ENCODE measurements around the gene NOC2L. TPM values are rescaled to one million over a fixed set of nuclear protein-coding genes. Genes with fewer than 3 reads are reported as not detected.

Gene NOC2L
- total RNA-seq (10 to 100 TPM; 72.3 to 78.3 TPM), polyA plus RNA-seq (10 to 100 TPM; 49.5 to 68.2 (median 60.5) TPM), total RNA-seq (82.0 to 359 (median 112) reads per million in 6 experiments)

- peak; percentile 85 to 97 (median 94) for DNase-seq
- Mint-ChIP-seq H3K27me3 (no peaks in the 10 kb centered on the region), H3K27ac (peak within 1 kb of the TSS; percentile 67 to 91 (median 87)), H3K4me3 (peak within 1 kb of the TSS; percentile 86 to 94 (median 90)), H3K36me3 (peaks cover 4 to 29% (median 6%) of the 10 kb centered on the region in 3 donors), H3K9me3 (no peaks in the 10 kb centered on the region), H3K4me1 (peaks cover 9 to 26% (median 21%) of the 10 kb centered on the region in 4 donors)
- peak; percentile 79 to 85 for ATAC-seq
- POLR2A ChIA-PET: interaction anchor here (0.9 to 1.8 kb wide), 6 partner anchors 8 to 180 kb away, joined by 3 to 16 read pairs (median 4); partner anchors contain the start of gene ISG15
Measured at GRCh38 chr1:958823-959730, at the start of gene NOC2L. NOC2L (minus strand) TSS chr1:959256; CDS start chr1:959240, 16 bp downstream.

- Mint-ChIP-seq H3K9me3 (no peaks in the 10 kb centered on the region), H3K27ac (no peak overlapping the region), H3K4me3 (no peak overlapping the region), H3K36me3 (peaks cover 0 to 4% (median 0%) of the 10 kb centered on the region in 3 donors), H3K27me3 (peaks cover 13 to 50% (median 26%) of the 10 kb centered on the region in 5 donors), H3K4me1 (peaks cover 10 to 20% (median 12%) of the 10 kb centered on the region in 4 donors)
- POLR2A ChIA-PET: interaction anchor here (0.6 to 0.8 kb wide), 2 partner anchors 12 to 13 kb away, joined by 3 to 4 read pairs; no protein-coding TSS in a partner anchor
- ATAC-seq (no peak), DNase-seq (no peak)
Measured at GRCh38 chr1:1006305-1007159, 47.5 kb upstream of the NOC2L start.

GRCh38 chr1:1005774-1006304, 46.8 kb upstream of the NOC2L start:
- Mint-ChIP-seq H3K36me3 (peaks cover 0 to 4% (median 0%) of the 10 kb centered on the region in 3 donors), H3K4me1 (peaks cover 10 to 20% (median 14%) of the 10 kb centered on the region in 4 donors), H3K9me3 (no peaks in the 10 kb centered on the region), H3K27ac (no peak overlapping the region), H3K4me3 (peak overlapping the region in 1 of 10 donors; percentile 33), H3K27me3 (peaks cover 13 to 55% (median 27%) of the 10 kb centered on the region in 5 donors)
- ATAC-seq: no peak
- DNase-seq: no peak
- POLR2A ChIA-PET: interaction anchor here (0.6 to 1.1 kb wide), 3 partner anchors 8 to 13 kb away, joined by 3 to 6 read pairs (median 4); partner anchors contain the start of gene ISG15

GRCh38 chr1:1004780-1005697, 46.0 kb upstream of the NOC2L start:
- ATAC-seq: no peak
- Mint-ChIP-seq H3K4me3 (peak overlapping the region in 8 of 10 donors; percentile 7 to 81 (median 51)), H3K27ac (peak overlapping the region in 1 of 10 donors; percentile 31)

GRCh38 chr1:1004420-1004779, 45.3 kb upstream of the NOC2L start:
- no peak overlapping the region for H3K27ac Mint-ChIP-seq
- H3K36me3 Mint-ChIP-seq: peaks cover 0 to 4% (median 0%) of the 10 kb centered on the region in 3 donors
- peak overlapping the region in 4 of 10 donors; percentile 7 to 81 (median 48) for H3K4me3 Mint-ChIP-seq
- DNase-seq (no peak), ATAC-seq (no peak)
- H3K9me3 Mint-ChIP-seq: no peaks in the 10 kb centered on the region
- H3K27me3 Mint-ChIP-seq: peaks cover 13 to 60% (median 28%) of the 10 kb centered on the region in 5 donors
- POLR2A ChIA-PET: interaction anchor here (3.6 kb wide), 1 partner anchor 10 kb away, joined by 26 read pairs; the partner anchor contains the start of gene ISG15
- peaks cover 12 to 22% (median 17%) of the 10 kb centered on the region in 4 donors for H3K4me1 Mint-ChIP-seq

More at GRCh38 chr1:1004780-1005697, 46.0 kb upstream of the NOC2L start:
- no peaks in the 10 kb centered on the region for H3K9me3 Mint-ChIP-seq
- POLR2A ChIA-PET: interaction anchor here (1.1 kb wide), 1 partner anchor 9 kb away, joined by 6 read pairs; the partner anchor contains the start of gene ISG15
- H3K4me1 Mint-ChIP-seq: peaks cover 12 to 22% (median 17%) of the 10 kb centered on the region in 4 donors
- H3K27me3 Mint-ChIP-seq: peaks cover 13 to 60% (median 28%) of the 10 kb centered on the region in 5 donors
- peaks cover 0 to 4% (median 0%) of the 10 kb centered on the region in 3 donors for H3K36me3 Mint-ChIP-seq
- DNase-seq: no peak

GRCh38 chr1:1003618-1004419, 44.8 kb upstream of the NOC2L start:
- Mint-ChIP-seq H3K27me3 (peaks cover 13 to 61% (median 28%) of the 10 kb centered on the region in 5 donors), H3K27ac (no peak overlapping the region), H3K4me3 (no peak overlapping the region), H3K36me3 (peaks cover 0 to 4% (median 0%) of the 10 kb centered on the region in 3 donors), H3K4me1 (peaks cover 12 to 19% (median 17%) of the 10 kb centered on the region in 4 donors), H3K9me3 (no peaks in the 10 kb centered on the region)
- ATAC-seq (no peak), DNase-seq (no peak)
- POLR2A ChIA-PET: interaction anchor here (3.6 kb wide), 1 partner anchor 10 kb away, joined by 26 read pairs; the partner anchor contains the start of gene ISG15

- Mint-ChIP-seq H3K27ac (peak overlapping the region in 8 of 10 donors; percentile 76 to 96 (median 91)), H3K4me3 (peak overlapping the region; percentile 50 to 85 (median 76)), H3K36me3 (peaks cover 0 to 4% (median 0%) of the 10 kb centered on the region in 3 donors), H3K9me3 (no peaks in the 10 kb centered on the region), H3K4me1 (peaks cover 17 to 30% (median 20%) of the 10 kb centered on the region in 4 donors), H3K27me3 (peaks cover 13 to 62% (median 25%) of the 10 kb centered on the region in 5 donors)
- peak in 1 of 2 donors; percentile 4 for ATAC-seq
- no peak for DNase-seq
- POLR2A ChIA-PET: interaction anchor here (0.7 to 3.6 kb wide), 2 partner anchors 13 to 17 kb away, joined by 3 to 26 read pairs; partner anchors contain the start of gene ISG15
Measured at GRCh38 chr1:1001057-1001783, 42.2 kb upstream of the NOC2L start.

- POLR2A ChIA-PET: interaction anchor here (0.7 to 3.6 kb wide), 2 partner anchors 14 to 16 kb away, joined by 3 to 26 read pairs; partner anchors contain the start of gene ISG15
- H3K4me1 Mint-ChIP-seq: peaks cover 19 to 38% (median 24%) of the 10 kb centered on the region in 4 donors
- peak overlapping the region; percentile 50 to 85 (median 76) for H3K4me3 Mint-ChIP-seq
- H3K36me3 Mint-ChIP-seq: peaks cover 0 to 4% (median 0%) of the 10 kb centered on the region in 3 donors
- ATAC-seq: peak; percentile 20 to 58
- peak; percentile 64 to 88 (median 76) for DNase-seq
- peaks cover 13 to 61% (median 26%) of the 10 kb centered on the region in 5 donors for H3K27me3 Mint-ChIP-seq
- no peaks in the 10 kb centered on the region for H3K9me3 Mint-ChIP-seq
- peak overlapping the region in 8 of 10 donors; percentile 76 to 96 (median 91) for H3K27ac Mint-ChIP-seq
Measured at GRCh38 chr1:1000357-1001056, 41.5 kb upstream of the NOC2L start.

GRCh38 chr1:999725-1000356, 40.8 kb upstream of the NOC2L start, which contains the start of gene HES4:
HES4 (minus strand) TSS chr1:1000097; CDS start chr1:999973, 124 bp downstream.
- Mint-ChIP-seq H3K4me1 (peaks cover 14 to 32% (median 21%) of the 10 kb centered on the region in 4 donors), H3K4me3 (peak within 1 kb of the TSS; percentile 60 to 85 (median 76)), H3K9me3 (no peaks in the 10 kb centered on the region), H3K27ac (peak within 1 kb of the TSS in 8 of 10 donors; percentile 76 to 96 (median 91)), H3K27me3 (peaks cover 7 to 56% (median 24%) of the 10 kb centered on the region in 5 donors), H3K36me3 (no peaks in the 10 kb centered on the region)
- POLR2A ChIA-PET: no interaction called here
- ATAC-seq (peak; percentile 43 to 56), DNase-seq (peak in 7 of 10 donors; percentile 44 to 57 (median 50))

Measured in naive thymus-derived CD8-positive, alpha-beta T cell (primary cell).